HG02970 (cell line): ENCODE data around the gene ANGPTL3.

Source experiments
- ATAC-seq: cut with Tn5 transposase; IDR thresholded peaks from one replicate; pipeline ENCODE4 v1.9.1; 2021; ENCODE audit warnings: mild to moderate bottlenecking, moderate library complexity, moderate number of reproducible peaks; ENCODE audit not compliant: unreplicated experiment, low FRiP score

ANGPTL3 gene

GRCh38 chr1:62625415-62625814 lies 28.1 kb downstream of the ANGPTL3 start:
- ATAC-seq, result no peak

- no peak for ATAC-seq
Observed at GRCh38 chr1:62628506-62628905, 31.2 kb downstream of the ANGPTL3 start.

- no peak for ATAC-seq
Observed at GRCh38 chr1:62637392-62638105, 40.2 kb downstream of the ANGPTL3 start.

- no peak for ATAC-seq
Observed at GRCh38 chr1:62643283-62643682, 46.0 kb downstream of the ANGPTL3 start.

GRCh38 chr1:62652387-62652786 lies 55.1 kb downstream of the ANGPTL3 start:
- ATAC-seq, result no peak

GRCh38 chr1:62654744-62655143 lies 57.4 kb downstream of the ANGPTL3 start:
- no peak for ATAC-seq
